Activated CD8-positive, alpha-beta memory T cell treated with anti-CD3 and anti-CD28 coated beads for 24 hours (primary cell): Measurements from ENCODE around the gene MAP3K21.

Source experiments
- DNase-seq: peaks from one replicate; pipeline ENCODE4 v3.0.0-alpha.2; 2020

Gene MAP3K21

GRCh38 chr1:233360525-233361102 lies 33.1 kb downstream of the MAP3K21 start:
- DNase-seq = no peak

DNA sequence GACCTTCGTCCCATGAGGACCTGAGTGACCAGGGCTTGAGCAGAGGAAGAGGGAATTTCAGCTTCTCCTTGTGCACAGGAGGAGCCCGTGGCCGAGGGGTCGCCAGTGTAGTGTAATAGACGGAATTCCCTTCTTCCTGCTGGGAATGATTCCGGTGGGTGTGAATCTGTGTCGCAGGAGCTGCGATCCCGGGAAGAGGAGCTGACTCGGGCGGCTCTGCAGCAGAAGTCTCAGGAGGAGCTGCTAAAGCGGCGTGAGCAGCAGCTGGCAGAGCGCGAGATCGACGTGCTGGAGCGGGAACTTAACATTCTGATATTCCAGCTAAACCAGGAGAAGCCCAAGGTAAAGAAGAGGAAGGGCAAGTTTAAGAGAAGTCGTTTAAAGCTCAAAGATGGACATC lies 34.4 kb downstream of the MAP3K21 start:
- no peak for DNase-seq

DNA sequence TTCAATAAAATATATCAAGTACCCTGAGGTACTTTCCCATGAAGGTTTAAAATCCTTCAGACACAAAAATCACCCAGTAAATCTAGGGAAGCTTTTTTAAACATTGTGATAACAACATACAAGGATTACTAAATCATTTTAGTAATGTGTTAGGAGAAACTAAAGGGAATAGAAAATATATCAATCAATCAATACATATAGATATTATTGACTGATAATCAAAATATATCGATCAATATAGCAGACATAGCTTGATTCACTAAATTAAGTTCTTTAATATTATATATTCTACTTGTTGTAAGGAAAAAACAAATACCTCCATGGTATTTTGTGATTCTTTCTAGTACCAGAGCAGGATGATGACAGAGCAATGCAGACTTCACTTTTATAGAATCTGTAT lies 35.2 kb downstream of the MAP3K21 start:
- DNase-seq = no peak

DNA sequence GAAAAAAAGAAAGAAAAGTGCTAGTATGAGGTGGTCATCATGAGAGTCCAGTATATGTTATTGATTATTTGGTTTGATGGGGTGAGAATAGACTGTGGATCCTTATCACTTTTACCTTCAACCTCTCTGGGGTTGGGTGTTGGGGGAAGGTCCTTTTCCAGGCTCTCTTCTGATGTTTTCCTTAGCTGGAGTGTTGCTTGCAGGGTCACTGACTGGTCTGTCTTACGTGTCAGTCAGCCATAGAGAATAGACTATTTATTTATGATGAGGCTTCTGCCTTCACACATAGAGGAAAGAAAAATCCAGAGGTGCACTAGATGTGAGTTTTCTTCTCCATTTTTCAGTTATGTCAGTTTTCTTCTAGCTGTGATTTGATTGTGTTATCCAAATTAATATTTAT lies 36.5 kb downstream of the MAP3K21 start:
- DNase-seq = no peak

DNA sequence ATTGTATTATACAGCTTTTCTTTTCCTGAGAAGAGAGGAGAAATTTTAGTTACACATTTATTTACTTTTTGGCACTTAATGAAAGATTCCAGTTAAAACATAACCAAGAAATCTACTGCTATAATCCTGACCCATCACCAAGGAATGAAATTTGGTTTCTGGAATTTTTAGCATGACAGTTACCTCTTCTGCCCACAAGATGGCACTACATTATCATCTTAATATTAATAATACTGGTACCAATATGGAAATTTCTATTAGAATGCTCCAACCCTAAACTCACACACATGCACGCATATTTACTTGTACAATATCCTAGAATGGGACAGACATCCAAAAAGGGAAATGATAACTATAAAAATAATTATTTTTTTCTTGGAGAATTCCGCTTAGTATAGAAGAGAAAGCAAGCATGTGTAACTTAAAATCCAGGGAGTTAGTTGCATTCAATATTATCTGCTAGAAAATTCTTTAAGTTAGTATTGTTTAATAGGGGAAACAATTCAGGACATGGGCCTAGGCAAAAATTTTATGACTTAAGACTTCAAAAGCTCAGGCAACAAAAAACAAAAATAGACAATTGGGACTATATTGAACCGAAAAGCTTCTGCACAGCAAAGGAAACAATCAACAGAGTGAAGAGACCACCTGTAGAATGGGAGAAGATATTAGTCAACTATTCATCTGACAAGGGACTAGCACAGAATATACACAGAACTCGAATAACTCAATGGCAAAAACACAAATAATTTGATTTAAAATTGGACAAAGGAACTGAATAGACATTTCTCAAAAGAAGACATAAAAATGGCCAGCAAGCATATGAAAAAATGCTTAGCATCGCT lies 37.4 kb downstream of the MAP3K21 start:
- no peak for DNase-seq

GRCh38 chr1:233366575-233366974 lies 39.1 kb downstream of the MAP3K21 start:
- DNase-seq = no peak

DNA sequence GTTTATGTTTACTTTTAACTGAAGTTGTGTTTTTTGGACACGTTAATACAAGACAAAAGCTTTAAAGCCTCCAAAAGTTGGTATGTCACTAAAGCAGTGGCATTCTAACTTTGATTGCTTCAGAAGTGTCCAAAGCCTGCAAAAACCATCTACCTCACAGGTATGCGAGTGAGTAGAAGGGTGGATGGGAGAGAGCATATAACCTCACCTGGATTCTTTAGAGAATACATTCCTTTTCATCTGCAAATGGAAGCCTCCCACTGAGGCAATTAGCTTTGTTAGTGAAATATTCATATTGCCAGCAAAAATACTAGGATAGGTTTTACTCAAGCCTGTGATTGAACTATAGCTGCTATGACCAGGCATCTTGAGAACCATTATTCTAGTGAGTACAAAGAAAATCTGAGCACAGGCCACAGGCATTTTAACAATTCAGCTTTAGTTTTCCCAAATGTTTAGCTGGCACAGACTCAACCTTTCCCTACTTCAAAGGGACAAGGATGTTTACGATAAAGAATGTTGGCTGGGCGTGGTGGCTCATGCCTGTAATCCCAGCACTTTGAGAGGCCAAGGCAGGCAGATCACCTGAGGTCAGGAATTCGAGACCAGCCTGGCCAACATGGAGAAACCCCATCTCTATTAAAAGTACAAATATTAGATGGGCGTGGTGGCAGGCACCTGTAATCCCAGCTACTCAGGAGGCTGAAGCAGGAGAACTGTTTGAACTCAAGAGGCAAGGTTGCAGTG lies 39.7 kb downstream of the MAP3K21 start:
- no peak for DNase-seq

DNA sequence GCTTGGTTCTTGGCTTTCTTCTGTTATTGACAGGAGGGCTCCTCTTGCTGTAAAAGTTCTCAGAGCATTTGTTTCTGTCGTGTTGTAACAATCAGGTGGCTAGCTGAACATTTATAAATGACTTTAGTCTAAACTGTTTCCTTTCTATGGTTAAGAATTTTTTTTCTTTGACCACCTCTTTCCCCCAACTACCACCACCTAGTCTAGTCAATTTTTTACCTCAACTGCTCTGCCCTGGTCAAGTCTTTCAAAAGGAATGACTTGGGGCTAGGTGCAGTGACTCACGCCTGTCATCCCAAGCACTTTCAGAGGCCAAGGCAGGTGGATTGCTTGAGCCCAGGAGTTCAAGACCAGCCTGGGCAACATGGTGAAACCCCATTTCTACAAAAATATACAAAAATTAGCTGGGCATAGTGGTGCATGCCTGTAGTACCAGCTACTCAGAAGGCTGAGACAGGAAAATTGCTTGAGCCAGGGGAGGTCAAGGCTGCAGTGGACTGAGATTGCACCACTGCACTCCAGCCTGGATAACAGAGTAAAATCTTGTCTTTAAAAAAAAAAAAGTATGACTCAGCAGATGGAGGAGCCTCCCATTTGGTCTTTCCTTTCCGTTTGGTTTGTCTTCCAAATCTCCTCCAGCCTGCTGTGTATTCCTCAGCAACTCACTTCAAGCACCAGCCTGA lies 40.7 kb downstream of the MAP3K21 start:
- DNase-seq = no peak

- no peak for DNase-seq
These were observed 41.2 kb downstream of the MAP3K21 start for GRCh38 chr1:233368789-233369130.

DNA sequence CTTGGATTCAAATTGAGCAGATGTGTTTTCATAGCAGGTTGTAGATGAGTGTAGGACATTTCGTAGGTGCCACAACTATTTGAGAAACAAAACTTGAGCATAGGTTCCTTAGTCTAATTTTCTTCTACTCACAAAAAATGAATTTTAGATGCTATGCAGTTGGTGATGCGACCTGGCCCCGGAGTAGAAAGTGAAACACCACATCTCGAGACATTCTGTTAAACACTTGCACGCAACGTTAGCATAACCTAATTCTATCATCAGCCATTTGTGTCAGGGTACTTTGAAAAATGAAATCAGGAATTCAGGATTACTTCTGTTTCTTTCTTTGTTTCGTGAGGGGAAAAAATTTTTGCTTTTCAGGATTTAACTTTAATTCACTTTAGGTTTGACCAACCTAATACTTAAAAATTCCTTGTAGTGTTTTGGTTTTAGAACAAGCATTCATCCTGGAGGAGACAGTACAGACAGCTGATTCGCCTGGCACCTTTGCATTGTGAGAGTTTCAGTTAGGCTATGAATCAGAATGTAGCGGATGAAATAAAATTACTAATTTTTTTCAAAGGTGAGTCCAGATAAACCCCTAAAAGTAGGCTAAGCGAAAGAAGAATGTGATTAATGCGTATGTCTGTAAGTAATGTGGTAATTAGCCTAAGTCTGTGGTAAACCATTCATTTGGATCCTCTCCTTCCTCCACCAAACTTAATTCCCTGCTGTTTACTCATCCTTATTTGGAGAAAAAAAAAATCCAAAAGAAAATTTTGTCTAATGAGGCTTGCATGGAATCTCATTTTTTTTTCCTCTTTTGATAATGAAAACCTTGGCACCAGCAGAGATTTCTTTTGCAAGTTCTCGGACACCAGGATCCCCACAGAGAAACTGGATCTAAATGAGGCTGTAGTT lies 44.9 kb downstream of the MAP3K21 start:
- DNase-seq = no peak

GRCh38 chr1:233373226-233373625 lies 45.7 kb downstream of the MAP3K21 start:
- DNase-seq = no peak

DNA sequence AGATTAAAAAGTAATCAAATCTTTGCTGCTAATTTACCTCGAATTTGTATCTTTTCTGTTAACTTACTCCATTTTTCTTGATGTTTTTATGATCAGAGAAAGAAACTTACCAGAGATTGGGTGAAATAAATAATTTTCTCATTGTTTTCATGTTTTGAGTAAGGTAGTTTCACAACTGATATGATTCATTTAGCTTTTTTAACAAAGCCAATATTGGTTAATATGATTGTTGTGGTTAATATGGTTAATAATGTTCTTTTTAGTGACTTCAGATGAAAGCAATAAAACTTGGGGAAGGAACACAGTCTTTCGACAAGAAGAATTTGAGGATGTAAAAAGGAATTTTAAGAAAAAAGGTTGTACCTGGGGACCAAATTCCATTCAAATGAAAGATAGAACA lies 48.1 kb downstream of the MAP3K21 start:
- DNase-seq = no peak

GRCh38 chr1:233376382-233377110 lies 49.0 kb downstream of the MAP3K21 start:
- DNase-seq = no peak

- DNase-seq = no peak
These were observed 52.4 kb downstream of the MAP3K21 start for GRCh38 chr1:233379869-233380438.

DNA sequence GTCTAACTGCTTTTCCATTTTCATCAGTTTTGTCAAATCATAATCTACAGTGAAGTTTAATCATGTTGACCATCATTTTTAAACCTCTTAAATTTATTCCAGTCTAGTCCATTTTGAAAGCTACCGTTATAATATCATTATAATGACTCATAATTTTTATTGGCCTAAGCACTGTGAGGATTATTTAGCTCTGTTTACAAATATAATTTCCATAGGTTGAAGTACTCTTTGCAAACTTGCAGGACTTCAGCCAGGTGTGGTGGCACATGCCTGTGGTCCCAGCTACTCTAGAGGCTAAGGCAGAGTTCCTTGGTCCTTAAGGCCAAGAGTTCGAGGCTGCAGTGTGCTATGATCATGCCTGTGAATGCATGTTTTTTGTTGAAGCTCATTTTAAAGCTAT lies 54.3 kb downstream of the MAP3K21 start:
- DNase-seq = no peak

DNA sequence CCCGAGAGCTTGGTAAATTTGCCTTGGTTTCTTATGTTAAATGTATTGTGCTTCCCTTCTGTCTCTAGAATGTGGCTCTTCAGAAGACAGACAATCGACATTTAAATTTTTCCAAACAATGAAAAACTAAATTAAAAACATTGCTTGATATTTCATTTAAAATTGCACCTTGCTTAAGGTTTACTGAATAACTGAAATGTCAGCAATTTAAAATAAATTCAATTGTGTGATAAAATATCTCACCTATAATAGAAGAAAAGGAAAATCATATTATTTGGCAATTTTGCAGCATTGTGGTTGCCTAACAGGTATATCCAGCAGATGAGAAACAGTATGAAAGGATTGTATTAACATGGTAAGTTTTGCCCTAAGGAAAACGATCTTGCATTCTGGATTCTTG lies 56.5 kb downstream of the MAP3K21 start:
- DNase-seq = no peak

DNA sequence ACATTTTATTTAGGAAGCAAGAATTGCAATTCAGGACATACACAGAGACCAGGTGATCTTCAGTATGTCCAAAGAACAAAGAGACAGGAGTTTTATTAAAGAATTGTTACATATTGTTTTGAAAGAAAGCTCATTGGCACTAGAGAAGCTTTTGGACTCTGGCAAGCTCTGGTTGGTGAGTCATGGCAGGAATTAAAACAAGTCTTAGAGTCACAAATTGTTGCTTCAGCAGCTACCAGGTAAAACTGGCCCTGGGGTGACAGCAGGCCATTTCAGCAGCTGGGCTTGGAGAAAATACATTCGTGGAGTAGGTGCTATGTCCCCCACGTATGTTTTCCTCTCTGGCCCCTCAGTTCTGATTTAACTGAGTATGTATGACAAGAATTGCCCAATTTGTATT lies 58.8 kb downstream of the MAP3K21 start:
- DNase-seq = no peak

GRCh38 chr1:233387585-233387984 lies 60.1 kb downstream of the MAP3K21 start:
- DNase-seq = no peak

DNA sequence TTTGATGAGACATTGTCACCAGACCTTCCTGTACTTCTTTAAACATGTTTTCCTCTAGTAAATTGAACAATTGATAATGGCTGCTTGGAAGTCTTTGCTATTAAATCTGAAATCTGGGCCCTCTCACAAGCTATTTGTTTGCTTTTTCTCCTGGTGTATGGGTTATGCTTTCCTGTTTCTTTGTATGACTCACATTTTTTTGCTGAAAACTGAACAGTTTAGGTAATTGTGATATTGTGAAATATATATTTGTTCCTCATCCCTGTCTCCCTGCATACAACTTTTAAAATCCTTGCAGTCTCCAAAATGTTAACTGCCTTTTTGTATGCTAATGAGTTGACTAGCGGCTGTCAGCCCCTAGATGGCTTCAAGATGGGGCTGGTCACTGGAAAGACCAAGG lies 61.6 kb downstream of the MAP3K21 start:
- DNase-seq = no peak

DNA sequence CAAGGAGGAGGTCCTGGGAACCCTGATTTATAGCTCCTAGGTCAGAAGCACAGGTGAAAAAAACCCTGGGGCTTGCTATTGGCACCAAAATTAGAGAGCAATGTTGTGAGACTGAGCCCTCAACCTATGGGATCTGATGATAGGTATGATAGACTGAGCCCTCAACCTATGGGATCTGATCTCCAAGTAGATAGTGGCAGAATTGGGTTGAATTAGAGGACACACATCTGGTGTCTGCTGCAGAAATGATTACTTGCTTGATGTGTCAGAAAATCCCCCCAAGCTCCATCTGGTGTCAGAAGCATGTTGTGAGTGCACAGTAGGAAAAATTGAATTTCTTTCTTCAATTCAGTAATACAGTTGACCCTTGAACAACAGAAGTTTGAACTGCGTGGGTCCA lies 62.4 kb downstream of the MAP3K21 start:
- DNase-seq = no peak
